ENCODE results near the gene RFT1. TPM values are rescaled to one million over a fixed set of nuclear protein-coding genes. Genes with fewer than 3 reads are reported as not detected.

Gene RFT1
- total RNA-seq, 4 donors from 2014 or later = 12.0 to 18.6 (median 14.6) TPM

GRCh38 chr3:53109891-53110771 lies 20.1 kb downstream of the RFT1 start:
- DNase-seq (ENCODE audit: low spot score in 2 of 2) = peak in 1 of 2 donors; percentile 27
- H3K27me3 ChIP-seq = no peaks in the 10 kb centered on the region
- no peak overlapping the region for H3K4me3 ChIP-seq
- H3K27ac ChIP-seq = peak overlapping the region in 1 of 4 donors; percentile 33
- WGBS, 2 donors = 57 to 58% methylated on average over 12 of the region's 12 CpGs
- H3K36me3 ChIP-seq = peaks cover 0 to 84% (median 5%) of the 10 kb centered on the region in 3 donors
- TF ChIP-seq EP300 (IDR thresholded peaks at IDR 0.05) = no peak
- TF ChIP-seq CTCF (IDR thresholded peaks at IDR 0.05) = peak; percentile 16 to 37 (median 31)
- H3K9me3 ChIP-seq = no peaks in the 10 kb centered on the region
- H3K4me1 ChIP-seq = peaks cover 0 to 19% (median 0%) of the 10 kb centered on the region in 4 donors

- WGBS, 2 donors = 100% methylated on average over 1 of the region's 1 CpG
- Histone ChIP-seq H3K4me1 (peaks cover 0 to 19% (median 0%) of the 10 kb centered on the region in 4 donors), H3K27me3 (no peaks in the 10 kb centered on the region), H3K36me3 (peaks cover 0 to 82% (median 5%) of the 10 kb centered on the region in 3 donors), H3K9me3 (no peaks in the 10 kb centered on the region), H3K27ac (no peak overlapping the region), H3K4me3 (no peak overlapping the region)
- TF ChIP-seq CTCF (IDR thresholded peaks at IDR 0.05) (no peak), POLR2A (IDR thresholded peaks at IDR 0.05) (no peak)
- DNase-seq (ENCODE audit: low spot score in 2 of 2) = no peak
These were observed 21.0 kb downstream of the RFT1 start for GRCh38 chr3:53109190-53109589.

GRCh38 chr3:53104762-53105161 lies 25.5 kb downstream of the RFT1 start:
- TF ChIP-seq EP300 (IDR thresholded peaks at IDR 0.05) = no peak
- no peak for TF ChIP-seq CTCF (IDR thresholded peaks at IDR 0.05)
- TF ChIP-seq POLR2A (IDR thresholded peaks at IDR 0.05) = no peak
- whole genome bisulfite sequencing, 2 donors = 54 to 60% methylated on average over 3 of the region's 3 CpGs
- Histone ChIP-seq H3K9me3 (no peaks in the 10 kb centered on the region), H3K36me3 (peaks cover 0 to 82% (median 0%) of the 10 kb centered on the region in 3 donors), H3K27me3 (no peaks in the 10 kb centered on the region), H3K27ac (no peak overlapping the region), H3K4me3 (no peak overlapping the region), H3K4me1 (peaks cover 0 to 6% (median 0%) of the 10 kb centered on the region in 4 donors)
- no peak for DNase-seq (ENCODE audit: low spot score in 2 of 2)

GRCh38 chr3:53103397-53104296 lies 26.6 kb downstream of the RFT1 start:
- peaks cover 0 to 82% (median 7%) of the 10 kb centered on the region in 3 donors for H3K36me3 ChIP-seq
- H3K9me3 ChIP-seq = no peaks in the 10 kb centered on the region
- TF ChIP-seq CTCF (IDR thresholded peaks at IDR 0.05) (no peak), EP300 (IDR thresholded peaks at IDR 0.05) (no peak), POLR2A (IDR thresholded peaks at IDR 0.05) (no peak)
- no peak overlapping the region for H3K27ac ChIP-seq
- H3K27me3 ChIP-seq = no peaks in the 10 kb centered on the region
- DNase-seq (ENCODE audit: low spot score in 2 of 2) = no peak
- no peak overlapping the region for H3K4me3 ChIP-seq
- 71 to 76% methylated on average over 16 of the region's 16 CpGs for whole genome bisulfite sequencing, 2 donors
- H3K4me1 ChIP-seq = no peaks in the 10 kb centered on the region
